Dermis lymphatic vessel endothelial cell (primary cell): Measurements from ENCODE around the gene KRT32. TPM values are rescaled to one million over a fixed set of nuclear protein-coding genes. Genes with fewer than 3 reads are reported as not detected.

Experiments used
- total RNA-seq: library from RNA; depleted of rRNA; stranded (reverse); fragments of >200 nt; gene quantifications from 2 replicates; pipeline ENCODE4 v1.2.1, GENCODE V29; 2014

KRT32 gene
- total RNA-seq: not detected in 2 replicates

DNA sequence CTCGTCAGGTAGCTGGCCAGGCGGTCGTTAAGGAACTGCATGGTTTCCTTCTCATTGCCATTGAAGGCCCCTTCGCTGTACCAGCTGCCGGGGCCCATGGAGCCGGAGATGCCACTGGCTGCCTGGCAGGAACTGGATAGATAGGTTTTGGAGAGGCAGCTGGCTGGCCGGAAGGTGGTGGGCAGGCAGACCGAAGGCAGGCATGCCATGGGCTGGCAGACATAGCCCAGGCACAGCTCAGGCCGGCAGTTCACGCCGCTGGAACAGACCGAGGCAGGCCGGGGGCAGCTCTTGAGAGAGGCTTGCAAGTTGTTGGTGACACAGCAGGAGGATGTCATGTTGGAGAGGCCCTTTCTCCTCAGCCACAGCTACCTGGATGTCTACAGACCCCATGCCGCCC is at the start of gene KRT32:
KRT32 (minus strand) TSS at position 399 of the 400 bp plus-strand sequence; CDS start at position 338, 61 bp downstream.

DNA sequence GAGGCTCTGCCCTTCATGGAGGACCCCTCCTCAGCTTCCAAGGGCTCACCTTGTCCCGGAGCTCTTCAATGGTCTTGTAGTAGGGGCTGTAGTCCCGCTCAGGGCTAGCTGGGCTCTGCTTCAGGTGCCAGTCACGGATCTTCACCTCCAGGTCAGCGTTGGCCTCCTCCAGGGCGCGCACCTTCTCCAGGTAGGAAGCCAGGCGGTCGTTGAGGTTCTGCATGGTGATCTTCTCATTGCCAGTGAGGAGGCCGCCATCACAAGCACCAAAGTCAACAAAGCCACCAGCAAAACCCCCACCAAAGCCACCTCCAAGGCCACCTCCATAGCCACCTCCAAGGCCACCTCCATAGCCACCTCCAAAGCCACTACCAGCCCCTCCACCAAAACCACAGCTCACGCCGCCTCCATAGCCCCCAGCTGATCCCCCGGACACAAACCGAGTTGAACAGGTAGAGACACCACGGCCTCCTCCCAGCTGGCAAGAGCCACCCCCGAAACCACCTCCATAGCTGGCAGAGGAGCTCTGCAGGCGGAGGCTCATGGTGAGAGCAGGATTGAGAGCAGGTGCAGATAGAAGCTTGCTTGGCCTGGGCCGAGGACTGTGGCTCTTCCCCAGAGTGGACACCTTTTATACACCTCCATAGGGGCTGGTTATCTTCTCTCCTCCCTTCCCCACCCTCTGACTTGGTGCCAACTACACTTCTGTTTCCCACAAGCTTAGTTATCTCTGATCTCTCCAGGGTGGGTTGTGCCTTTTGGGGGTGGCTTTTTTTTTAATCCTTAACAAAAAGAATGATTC is 38.0 kb upstream of the KRT32 start, which contains the start of gene KRT13:
KRT13 (minus strand) TSS at position 606 of the 802 bp plus-strand sequence; CDS start at position 544, 62 bp downstream.

DNA sequence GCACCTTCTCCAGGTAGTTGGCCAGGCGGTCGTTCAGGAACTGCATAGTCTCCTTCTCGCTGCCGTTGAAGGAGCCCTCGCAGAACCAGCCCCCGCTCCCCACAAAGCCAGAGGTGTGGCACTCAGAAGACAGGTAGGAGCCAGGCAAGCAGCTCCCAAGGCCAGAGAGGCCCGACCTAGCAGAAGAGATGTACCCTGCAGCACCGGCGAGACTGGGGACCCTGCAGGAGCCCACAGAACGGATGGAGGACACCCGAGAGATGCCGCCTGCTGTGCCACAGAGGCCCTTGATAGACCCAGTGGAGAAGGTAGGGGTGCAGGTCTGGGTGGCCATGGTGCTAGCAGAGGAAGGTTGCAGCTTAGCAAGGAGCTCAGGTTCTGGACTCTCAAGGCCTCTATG is 22.3 kb upstream of the KRT32 start, which contains the start of gene KRT36:
KRT36 (minus strand) TSS at position 380 of the 400 bp plus-strand sequence; CDS start at position 334, 46 bp downstream.

DNA sequence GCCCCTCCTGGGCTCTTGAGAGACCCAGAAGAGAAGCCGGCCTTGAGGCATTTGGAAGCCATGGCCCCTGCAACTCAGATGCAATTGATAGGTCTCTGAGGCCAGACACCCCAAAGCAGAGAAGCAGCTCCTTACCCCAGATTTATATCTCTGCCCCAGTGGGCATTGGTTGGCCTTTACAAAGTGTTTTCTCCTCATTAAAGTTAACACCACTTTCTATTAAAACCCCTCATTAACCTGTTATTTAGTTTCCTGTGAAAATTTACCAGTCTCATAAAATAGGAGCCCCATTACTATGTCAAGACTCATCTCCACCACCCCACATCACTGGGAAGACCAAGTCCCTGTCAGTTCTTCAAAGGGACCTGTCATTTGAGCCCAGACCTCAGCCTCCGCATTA is 13.8 kb upstream of the KRT32 start, which contains the start of gene KRT35:
KRT35 (minus strand) TSS at position 116 of the 400 bp plus-strand sequence; CDS start at position 62, 54 bp downstream.

DNA sequence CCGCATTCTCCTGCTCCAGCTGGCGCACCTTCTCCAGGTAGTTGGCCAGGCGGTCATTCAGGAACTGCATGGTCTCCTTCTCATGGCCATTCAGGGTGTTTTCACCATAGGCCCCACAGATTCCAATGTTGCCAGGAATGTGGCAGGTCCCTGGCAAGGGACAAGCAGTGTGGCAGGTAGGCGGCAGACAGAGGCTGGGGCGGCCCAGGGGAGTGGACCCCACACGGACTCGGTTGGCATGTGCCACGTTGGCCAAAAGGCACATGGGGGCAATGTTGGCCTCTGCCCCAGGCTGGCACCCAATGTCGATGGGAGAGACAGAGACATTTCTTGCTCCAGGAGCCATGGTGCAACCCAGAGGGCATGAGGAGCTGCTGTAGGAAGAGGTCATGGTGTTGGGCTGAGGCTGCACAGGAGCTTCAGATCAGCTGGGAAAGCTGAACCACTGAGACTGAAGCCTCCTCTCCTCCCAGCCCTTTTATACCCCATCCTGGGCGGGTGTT is 26.6 kb downstream of the KRT32 start, which contains the start of gene KRT38:
KRT38 (minus strand) TSS at position 453 of the 503 bp plus-strand sequence; CDS start at position 391, 62 bp downstream.

DNA sequence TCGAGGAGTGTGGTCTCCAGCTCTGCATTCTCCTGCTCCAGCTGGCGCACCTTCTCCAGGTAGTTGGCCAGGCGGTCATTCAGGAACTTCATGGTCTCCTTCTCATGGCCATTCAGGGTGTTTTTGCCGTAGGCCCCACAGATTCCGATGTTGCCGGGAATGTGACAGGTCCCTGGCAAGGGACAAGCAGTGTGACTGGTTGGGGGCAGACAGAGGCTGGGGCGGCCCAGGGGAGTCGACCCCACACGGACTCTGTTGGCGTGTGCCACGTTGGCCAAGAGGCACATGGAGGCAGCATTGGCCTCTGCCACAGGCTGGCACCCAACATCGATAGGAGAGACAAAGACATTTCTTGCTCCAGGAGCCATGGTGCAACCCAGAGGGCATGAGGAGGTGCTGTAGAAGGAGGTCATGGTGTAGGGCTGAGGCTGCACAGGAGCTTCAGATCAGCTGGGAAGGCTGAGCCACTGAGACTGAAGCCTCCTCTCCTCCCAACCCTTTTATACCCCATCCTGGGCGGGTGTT is 43.0 kb downstream of the KRT32 start, which contains the start of gene KRT37:
KRT37 (minus strand) TSS at position 475 of the 525 bp plus-strand sequence; CDS start at position 413, 62 bp downstream.

Other genes starting within 250 kb of the KRT32 start
- gene KRTAP9-2, start 240.7 kb downstream of the KRT32 start, total RNA-seq: not detected in 2 replicates
- gene KRTAP9-3, start 234.9 kb downstream of the KRT32 start, total RNA-seq: not detected in 2 replicates
- gene KRTAP9-8, start 229.4 kb downstream of the KRT32 start, total RNA-seq: not detected in 2 replicates
- not detected in 2 replicates for gene KRTAP9-4, start 217.7 kb downstream of the KRT32 start, total RNA-seq
- not detected in 2 replicates for gene KRTAP9-9, start 212.0 kb downstream of the KRT32 start, total RNA-seq
- gene KRTAP9-6, start 202.0 kb downstream of the KRT32 start, total RNA-seq: not detected in 2 replicates
- gene KRTAP9-7, start 191.7 kb downstream of the KRT32 start, total RNA-seq: not detected in 2 replicates
- not detected in 2 replicates for gene KRTAP29-1, start 164.5 kb downstream of the KRT32 start, total RNA-seq
- not detected in 2 replicates for gene KRTAP16-1, start 158.1 kb downstream of the KRT32 start, total RNA-seq
- gene KRTAP17-1, start 151.7 kb downstream of the KRT32 start, total RNA-seq: not detected in 2 replicates
- gene KRT33A, start 116.6 kb downstream of the KRT32 start, total RNA-seq: not detected in 2 replicates
- gene KRT33B, start 97.6 kb downstream of the KRT32 start, total RNA-seq: not detected in 2 replicates
- not detected in 2 replicates for gene KRT34, start 85.1 kb downstream of the KRT32 start, total RNA-seq
- gene KRT31, start 69.8 kb downstream of the KRT32 start, total RNA-seq: not detected in 2 replicates
- not detected in 2 replicates for gene KRT37, start 42.8 kb downstream of the KRT32 start, total RNA-seq
- gene KRT38, start 26.4 kb downstream of the KRT32 start, total RNA-seq: not detected in 2 replicates
- not detected in 2 replicates for gene KRT35, start 13.8 kb upstream of the KRT32 start, total RNA-seq
- 0.22 and 0.34 TPM in 2 replicates for gene KRT36, start 22.5 kb upstream of the KRT32 start, total RNA-seq
- not detected in 2 replicates for gene KRT13, start 38.2 kb upstream of the KRT32 start, total RNA-seq
- under 0.01 TPM in 2 replicates for gene KRT15, start 51.5 kb upstream of the KRT32 start, total RNA-seq
- gene KRT19, start 60.9 kb upstream of the KRT32 start, total RNA-seq: 0.43 and 0.65 TPM in 2 replicates
- gene KRT9, start 104.7 kb upstream of the KRT32 start, total RNA-seq: not detected in 2 replicates
- gene KRT14, start 119.5 kb upstream of the KRT32 start, total RNA-seq: not detected in 2 replicates
- gene KRT16, start 145.4 kb upstream of the KRT32 start, total RNA-seq: not detected in 2 replicates
- gene KRT17, start 157.2 kb upstream of the KRT32 start, total RNA-seq: 0.09 and 0.11 TPM in 2 replicates
- 73.2 and 98.0 TPM in 2 replicates for gene EIF1, start 221.5 kb upstream of the KRT32 start, total RNA-seq
- not detected in 2 replicates for gene GAST, start 244.9 kb upstream of the KRT32 start, total RNA-seq